Measurements from ENCODE around the gene PLIN3.
"Not testable (repeated sequence)": the region's sequence is repeated elsewhere in the genome, so short reads cannot be mapped to it uniquely, and the experiment has no call there.

PLIN3 gene

DNA sequence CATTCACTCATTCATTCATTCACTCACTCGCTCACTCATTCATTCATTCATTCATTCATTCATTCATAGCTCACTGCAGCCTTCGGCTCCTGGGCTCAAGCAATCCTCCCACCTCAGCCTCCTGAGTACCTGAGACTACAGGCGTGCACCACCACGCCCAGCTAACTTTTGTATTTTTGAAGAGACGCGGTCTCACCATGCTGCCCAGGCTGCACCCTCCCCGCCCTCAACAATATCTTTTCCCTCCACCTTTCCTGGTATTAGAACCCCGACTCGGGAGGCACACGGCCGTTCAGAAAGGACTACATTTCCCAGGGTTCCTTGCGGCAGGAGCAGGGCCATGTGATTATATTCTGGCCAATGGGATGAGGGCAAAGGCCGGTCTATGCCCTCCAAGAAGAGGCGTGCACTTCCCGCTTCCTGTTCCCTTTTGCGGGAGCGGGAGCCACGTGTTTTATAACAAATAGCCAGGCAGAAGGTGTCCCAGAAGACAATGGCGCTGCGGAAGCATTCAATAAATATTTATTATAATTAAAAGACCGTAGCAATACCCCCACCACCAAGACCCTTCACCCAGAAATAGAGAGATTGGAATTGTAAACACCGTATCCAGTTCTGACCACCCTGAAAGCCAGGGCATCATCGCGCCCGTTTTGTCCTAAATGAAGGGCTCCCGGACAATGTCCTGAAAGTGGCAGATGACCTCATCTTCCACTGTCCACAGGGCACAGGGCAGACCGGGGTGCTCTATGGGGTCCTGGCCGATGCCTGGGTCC lies 51.9 kb downstream of the PLIN3 start:
- H3K27ac ChIP-seq: peak overlapping the region; percentile 63
- CTCF ChIA-PET: no interaction called here
- POLR2A ChIA-PET (ENCODE audit: low non-redundant PET): no interaction called here

DNA sequence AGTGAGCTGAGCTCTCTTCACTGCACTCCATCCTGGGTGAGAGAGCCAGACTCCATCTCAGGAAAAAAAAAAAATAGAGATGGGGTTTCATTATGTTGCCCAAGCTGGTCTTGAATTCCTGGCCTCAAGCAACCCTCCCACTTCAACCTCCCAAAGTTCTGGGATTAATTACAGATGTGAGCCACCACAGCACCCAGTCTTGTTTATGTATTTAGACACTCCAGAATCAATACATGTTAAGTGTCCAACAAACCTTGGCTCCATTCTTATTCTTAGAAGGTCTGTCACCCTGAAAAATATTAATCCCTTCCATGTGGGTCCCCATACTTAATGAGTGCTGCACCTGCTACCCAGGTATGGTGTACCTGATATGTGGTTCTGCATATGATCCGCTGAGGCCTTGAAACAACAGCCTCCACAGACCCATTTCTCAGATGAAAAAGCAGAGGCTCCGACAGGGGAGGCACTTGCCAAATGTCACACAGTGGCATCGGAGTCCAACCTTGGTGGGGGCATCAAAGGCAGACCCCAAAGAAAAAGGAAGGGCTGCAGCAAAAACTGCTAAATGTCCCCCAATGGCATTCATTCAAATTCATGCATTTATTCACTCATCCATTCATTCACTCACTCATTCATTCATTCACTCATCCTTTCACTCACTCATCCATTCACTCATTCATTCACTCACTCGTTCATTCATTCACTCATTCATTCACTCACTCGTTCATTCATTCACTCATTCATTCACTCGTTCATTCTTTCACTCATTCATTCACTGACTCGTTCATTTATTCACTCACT lies 52.6 kb downstream of the PLIN3 start:
- CTCF ChIA-PET: no interaction called here
- DNase-seq (ENCODE audit: low spot score): no peak
- POLR2A ChIA-PET (ENCODE audit: low non-redundant PET): no interaction called here
- TF ChIP-seq, protein P1, sequence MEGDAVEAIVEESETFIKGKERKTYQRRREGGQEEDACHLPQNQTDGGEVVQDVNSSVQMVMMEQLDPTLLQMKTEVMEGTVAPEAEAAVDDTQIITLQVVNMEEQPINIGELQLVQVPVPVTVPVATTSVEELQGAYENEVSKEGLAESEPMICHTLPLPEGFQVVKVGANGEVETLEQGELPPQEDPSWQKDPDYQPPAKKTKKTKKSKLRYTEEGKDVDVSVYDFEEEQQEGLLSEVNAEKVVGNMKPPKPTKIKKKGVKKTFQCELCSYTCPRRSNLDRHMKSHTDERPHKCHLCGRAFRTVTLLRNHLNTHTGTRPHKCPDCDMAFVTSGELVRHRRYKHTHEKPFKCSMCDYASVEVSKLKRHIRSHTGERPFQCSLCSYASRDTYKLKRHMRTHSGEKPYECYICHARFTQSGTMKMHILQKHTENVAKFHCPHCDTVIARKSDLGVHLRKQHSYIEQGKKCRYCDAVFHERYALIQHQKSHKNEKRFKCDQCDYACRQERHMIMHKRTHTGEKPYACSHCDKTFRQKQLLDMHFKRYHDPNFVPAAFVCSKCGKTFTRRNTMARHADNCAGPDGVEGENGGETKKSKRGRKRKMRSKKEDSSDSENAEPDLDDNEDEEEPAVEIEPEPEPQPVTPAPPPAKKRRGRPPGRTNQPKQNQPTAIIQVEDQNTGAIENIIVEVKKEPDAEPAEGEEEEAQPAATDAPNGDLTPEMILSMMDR (conservative IDR thresholded peaks at IDR 0.05; ENCODE audit: low read depth): no peak
- H3K27ac ChIP-seq: peak overlapping the region; percentile 99

More for the DNA sequence above, 51.9 kb downstream of the PLIN3 start:
- peak; percentile 98 for DNase-seq (ENCODE audit: low spot score)
- TF ChIP-seq, protein P1 (conservative IDR thresholded peaks at IDR 0.05; ENCODE audit: low read depth): no peak

- peak; percentile 42 for DNase-seq (ENCODE audit: low spot score)
- CTCF ChIA-PET: interaction anchor here (0.6 to 1.0 kb wide), 6 partner anchors 17 to 235 kb away, joined by 3 to 5 read pairs (median 4); partner anchors contain the start of gene FEM1A
- POLR2A ChIA-PET (ENCODE audit: low non-redundant PET): no interaction called here
- TF ChIP-seq, protein P1 (conservative IDR thresholded peaks at IDR 0.05; ENCODE audit: low read depth): peak; percentile 89
- H3K27ac ChIP-seq: peak overlapping the region; percentile 99
Measured at GRCh38 chr19:4811328-4812131, 55.9 kb downstream of the PLIN3 start.

DNA sequence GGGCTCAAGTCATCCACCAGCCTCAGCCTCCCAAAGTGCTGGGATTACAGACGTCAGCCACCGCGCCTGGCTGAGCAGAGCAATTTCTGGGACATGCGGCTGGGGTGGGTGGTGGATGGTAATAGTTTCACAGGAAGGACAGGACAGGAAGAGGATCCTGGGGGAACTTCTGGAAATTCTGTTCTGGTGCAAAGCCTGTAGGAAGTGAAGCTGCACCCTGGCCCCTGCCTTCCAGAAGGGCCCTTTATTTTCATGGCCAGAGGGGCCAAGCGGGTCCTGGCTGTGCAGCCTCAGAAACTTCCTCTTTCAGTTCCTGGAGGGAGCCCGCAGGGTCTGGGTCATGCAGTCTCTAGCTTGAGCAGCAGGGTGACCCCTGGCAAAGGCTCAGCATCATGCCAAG lies 60.3 kb downstream of the PLIN3 start:
- ChIA-PET POLR2A (ENCODE audit: low non-redundant PET) (no interaction called here), CTCF (interaction anchor here (0.7 kb wide), 1 partner anchor 37 kb away, joined by 3 read pairs; no protein-coding TSS in a partner anchor)
- DNase-seq (ENCODE audit: low spot score): no peak
- TF ChIP-seq, protein P1 (conservative IDR thresholded peaks at IDR 0.05; ENCODE audit: low read depth): no peak
- peak overlapping the region; percentile 40 for H3K27ac ChIP-seq

GRCh38 chr19:4806384-4806783 lies 61.1 kb downstream of the PLIN3 start:
- CTCF ChIA-PET: interaction anchor here (0.7 kb wide), 1 partner anchor 37 kb away, joined by 3 read pairs; no protein-coding TSS in a partner anchor
- no peak for DNase-seq (ENCODE audit: low spot score)
- TF ChIP-seq, protein P1 (conservative IDR thresholded peaks at IDR 0.05; ENCODE audit: low read depth): no peak
- no peak overlapping the region; the same call in 1 of the 2 replicates for H3K27ac ChIP-seq
- POLR2A ChIA-PET (ENCODE audit: low non-redundant PET): no interaction called here

DNA sequence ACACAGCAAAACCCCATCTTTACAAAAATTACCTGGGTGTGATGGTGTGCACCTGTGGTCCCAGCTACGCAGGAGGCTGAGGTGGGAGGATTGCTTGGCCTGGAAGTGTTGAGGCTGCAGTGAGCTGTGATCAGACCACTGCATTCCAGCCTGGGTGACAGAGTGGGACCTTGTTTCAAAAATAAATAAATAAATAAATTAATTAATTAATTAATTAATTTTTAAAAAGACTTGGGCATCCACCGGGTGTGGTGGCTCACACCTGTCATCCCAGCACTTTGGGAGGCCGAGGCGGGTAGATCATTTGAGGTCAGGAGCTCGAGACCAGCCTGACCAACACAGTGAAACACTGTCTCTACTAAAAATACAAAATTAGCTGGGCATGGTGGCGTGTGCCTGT lies 62.3 kb downstream of the PLIN3 start:
- POLR2A ChIA-PET (ENCODE audit: low non-redundant PET); H3K27ac ChIP-seq; DNase-seq (ENCODE audit: low spot score): not testable (repeated sequence)
- CTCF ChIA-PET: interaction anchor here (0.7 to 1.5 kb wide), 4 partner anchors 14 to 106 kb away, joined by 3 to 19 read pairs (median 6); partner anchors contain the start of gene FEM1A
